H1 (cell line): ENCODE data around the gene UNC79. TPM values are rescaled to one million over a fixed set of nuclear protein-coding genes. Genes with fewer than 3 reads are reported as not detected.

Source experiments
- BRCA1 ChIP-seq: IDR thresholded peaks from 2 replicates; pipeline ENCODE4 v1.6.1; 2012; ENCODE audit warnings: low read depth, low read length, improper control_type of control experiment
- CHD2 ChIP-seq: IDR thresholded peaks from 2 replicates; pipeline ENCODE4 v1.6.1; 2012; ENCODE audit warnings: low read length, improper control_type of control experiment
- KDM1A ChIP-seq: fragments of 200-600, 300-600 bp; sonication (generic); IDR thresholded peaks from 2 replicates; pipeline ENCODE4 v1.7.1; 2016; ENCODE audit warnings: mild to moderate bottlenecking, low read length, borderline replicate concordance
- MAFK ChIP-seq: IDR thresholded peaks from 2 replicates; pipeline ENCODE4 v1.6.1; 2012; ENCODE audit warnings: low read depth, mild to moderate bottlenecking, improper control_type of control experiment, low read length
- polyA plus RNA-seq, 7 experiments: library from polyadenylated mRNA; depleted of rRNA in 3 of 7; stranded (reverse) in 5 of 7; unstranded in 2 of 7; fragments of >200 nt in 5 of 7; fragments of 200-250 nt in 2 of 7; gene quantifications; 1 replicate in 5 of 7; 2 replicates in 1 of 7; 4 replicates in 1 of 7; pipeline versions ENCODE4 v1.2.1 to v1.2.3, GENCODE V29; 2011 to 2013; ENCODE audit warnings: missing spikeins in 2 of 7, mixed read lengths in 2 of 7
- total RNA-seq: library from RNA; stranded (reverse); fragmentation: NEBNext Ultra II Directional; extraction: Animal tissue kit (Norgen Biotek cat#: 25700); gene quantifications from 2 replicates; pipeline ENCODE4 v1.2.1, GENCODE V29; 2021

UNC79 gene
- total and polyA plus RNA-seq, 2 of the 8 experiments (the other 6 are each of a cell fraction or from before 2014, with no cell fraction given): 1.8 to 2.3 TPM

DNA sequence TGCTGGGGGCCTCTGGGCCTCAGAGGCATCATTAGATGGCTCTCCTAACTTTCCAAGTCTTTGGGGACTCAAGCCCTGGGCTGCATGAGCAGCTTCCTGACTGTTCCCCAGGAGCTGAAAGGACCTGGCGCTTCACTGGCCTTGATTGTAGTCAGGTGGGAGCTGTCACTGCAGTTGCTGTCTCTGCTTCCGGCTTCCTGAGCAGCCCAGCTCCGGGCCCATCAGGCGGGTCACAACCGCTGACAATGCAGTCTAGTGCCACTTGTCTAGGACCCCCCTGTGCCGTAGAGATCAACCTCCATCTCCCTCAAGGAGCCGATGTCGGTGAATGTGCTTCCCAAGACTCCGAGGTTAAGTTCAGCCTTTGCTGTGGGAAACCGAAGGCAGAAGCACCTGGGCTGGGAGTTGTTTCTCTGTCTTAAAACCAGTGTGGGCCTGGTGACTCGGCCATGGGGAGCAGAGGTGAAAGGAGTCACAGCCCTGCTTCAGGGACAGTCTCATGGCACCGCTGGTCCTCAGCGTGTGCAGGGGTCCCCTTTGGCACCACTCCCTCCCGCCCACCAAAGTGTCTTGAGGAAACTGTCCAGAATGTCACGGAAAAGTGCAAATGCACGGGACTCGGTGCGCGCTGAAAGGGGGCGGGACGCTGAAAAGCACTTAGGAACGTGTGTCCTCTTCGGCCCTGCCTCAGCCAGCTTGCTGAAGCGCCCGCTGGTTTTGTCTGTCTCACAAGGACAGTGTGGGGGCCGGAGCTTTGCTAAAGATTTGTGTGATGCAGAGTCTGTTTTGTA, 312.7 kb downstream of the UNC79 start (continued):
- TF ChIP-seq CHD2 (no peak), MAFK (no peak), BRCA1 (no peak), KDM1A (no peak)
